Stimulated activated CD8-positive, alpha-beta memory T cell treated with anti-CD3 and anti-CD28 coated beads, Interleukin-7, amount 100 ng/mL, for 1 hour (primary cell): ENCODE measurements around the gene INSC.

ENCODE experiments used
- DNase-seq, 2 donors: peaks; one replicate each; pipeline ENCODE4 v3.0.0-alpha.2; 2020; ENCODE audit warnings: low read depth in 2 of 2

INSC gene

DNA sequence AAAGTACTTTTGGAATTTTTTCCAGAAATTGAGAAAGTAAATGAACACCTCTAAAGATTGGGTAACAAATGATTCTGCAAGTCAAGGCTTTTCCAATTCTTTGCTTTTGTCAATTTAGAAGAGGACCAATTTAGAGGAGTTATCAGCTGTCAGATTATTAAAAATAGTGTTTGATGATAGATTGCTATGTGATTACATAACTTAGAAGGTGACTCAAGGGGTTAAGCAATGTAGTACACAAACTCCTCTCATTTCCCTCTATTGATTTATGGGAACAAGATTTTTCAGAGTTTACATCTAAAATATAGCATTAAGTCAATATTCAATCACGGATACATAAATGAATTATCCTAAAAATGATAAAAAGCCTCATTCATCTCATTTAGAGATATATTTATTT is 70.3 kb downstream of the INSC start:
- no peak for DNase-seq

DNA sequence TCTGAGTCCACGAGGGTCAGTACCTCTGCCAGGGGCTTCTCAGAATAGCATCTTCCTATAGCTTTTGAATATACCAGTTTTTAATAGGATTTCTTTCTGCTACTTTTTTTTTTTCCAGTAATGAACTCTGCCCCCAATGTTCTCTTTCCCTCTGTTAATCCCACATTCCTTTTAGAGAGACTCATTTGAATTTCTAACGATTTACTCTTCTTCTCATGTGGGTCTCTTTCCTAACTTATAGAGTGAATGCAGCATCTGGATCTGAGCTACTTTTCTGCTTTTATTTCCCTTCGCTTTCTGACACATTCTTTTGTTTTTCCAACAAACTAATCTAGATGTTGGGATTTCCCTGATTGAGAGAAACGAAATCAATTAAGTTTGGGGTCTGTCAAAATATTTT is 71.4 kb downstream of the INSC start:
- no peak for DNase-seq

DNA sequence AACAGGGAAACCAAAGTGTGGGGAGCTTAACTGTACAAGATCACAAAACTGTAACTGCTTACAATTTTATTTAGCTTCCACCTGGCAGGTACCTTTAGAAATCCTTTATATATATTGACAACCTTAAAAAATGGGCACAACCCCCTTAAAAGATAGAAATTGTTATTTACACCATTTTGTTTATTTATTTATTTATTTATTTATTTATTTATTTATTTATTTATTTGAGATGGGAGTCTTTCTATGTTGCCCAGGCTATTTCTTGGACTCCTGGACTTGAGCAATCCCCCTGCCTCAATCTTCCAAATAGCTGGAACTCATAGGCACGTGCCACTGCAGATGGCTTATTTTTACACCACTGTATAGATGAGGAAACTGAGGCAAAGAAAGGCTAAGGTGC is 74.5 kb downstream of the INSC start:
- DNase-seq: no peak

DNA sequence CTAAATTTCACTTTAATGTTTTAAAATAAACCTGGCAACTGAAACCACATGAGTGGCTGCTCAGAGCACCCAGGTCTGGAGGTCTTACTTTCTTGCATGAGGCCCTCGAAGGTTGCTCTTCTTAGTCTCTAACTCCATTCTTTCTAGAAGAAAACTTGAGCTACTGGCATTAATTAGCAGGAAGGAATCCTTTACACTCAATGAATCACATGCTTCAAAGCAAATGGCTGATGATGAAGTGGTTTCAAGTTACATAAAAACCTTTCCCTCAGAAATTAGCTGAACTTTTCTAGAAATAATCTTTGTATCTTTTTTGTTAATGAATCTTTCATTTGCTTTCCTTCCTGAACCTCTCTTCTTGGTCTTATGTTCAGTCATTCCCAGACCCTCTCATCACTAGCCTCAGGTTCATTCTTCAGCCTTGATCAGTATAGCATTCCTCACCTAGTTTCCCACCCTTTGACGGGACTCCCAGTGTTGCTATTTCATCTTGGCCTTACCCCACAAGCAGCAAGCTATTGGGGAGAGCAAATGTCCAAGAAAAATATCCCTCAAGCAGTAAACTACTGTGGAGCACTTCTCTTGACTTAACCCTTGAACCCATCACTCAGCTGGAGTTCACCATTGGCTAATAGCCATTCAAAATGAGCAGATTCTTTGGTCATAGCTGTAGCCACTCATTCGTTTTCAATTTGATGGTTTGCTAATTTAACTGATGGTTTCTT is 75.1 kb downstream of the INSC start:
- no peak for DNase-seq

DNA sequence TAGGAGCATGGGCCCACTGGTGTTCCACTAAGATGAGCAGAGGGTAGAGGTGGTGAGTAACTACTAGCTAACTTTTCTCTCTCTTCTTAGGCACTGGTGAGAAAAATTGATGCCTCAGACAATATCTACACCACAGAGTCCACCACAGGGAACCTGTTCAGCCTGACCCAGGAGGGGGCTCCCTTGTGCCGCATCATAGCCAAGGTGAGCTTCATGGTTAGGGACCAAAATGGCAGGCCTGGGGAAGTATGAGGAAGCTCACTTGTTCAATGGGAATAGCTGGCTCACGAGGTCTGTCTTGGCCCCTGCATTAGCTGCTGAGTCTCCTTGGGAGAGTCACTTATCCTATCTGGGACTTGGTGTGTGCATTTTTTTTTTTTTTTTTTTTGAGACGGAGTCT is 75.9 kb downstream of the INSC start:
- no peak for DNase-seq

DNA sequence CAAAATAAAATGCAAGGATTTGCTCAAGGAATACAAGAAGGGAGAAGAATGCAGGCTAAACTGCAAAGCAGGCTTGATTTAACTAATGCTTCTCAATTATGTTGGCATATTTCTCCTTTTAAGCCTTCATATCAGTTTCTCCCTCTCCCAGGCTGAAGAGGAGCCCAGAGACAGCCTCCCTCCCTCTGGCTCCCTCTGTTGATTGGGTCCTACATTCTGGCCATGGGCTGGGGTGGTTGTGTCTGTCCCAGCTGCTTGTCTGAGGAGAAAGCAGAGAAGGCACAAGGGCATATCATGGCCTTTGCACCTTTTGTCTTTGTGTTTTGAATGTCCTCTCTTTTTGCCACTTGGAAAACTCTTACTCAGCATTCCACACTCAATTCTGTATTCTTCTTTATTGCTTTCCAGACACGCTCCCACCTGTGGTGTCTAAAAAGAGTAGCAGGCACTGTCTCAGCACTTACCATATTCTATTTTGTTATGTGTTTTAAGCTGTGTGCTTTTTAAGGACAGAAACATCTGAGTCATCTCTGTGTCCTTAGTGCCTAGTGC is 77.4 kb downstream of the INSC start:
- no peak for DNase-seq

DNA sequence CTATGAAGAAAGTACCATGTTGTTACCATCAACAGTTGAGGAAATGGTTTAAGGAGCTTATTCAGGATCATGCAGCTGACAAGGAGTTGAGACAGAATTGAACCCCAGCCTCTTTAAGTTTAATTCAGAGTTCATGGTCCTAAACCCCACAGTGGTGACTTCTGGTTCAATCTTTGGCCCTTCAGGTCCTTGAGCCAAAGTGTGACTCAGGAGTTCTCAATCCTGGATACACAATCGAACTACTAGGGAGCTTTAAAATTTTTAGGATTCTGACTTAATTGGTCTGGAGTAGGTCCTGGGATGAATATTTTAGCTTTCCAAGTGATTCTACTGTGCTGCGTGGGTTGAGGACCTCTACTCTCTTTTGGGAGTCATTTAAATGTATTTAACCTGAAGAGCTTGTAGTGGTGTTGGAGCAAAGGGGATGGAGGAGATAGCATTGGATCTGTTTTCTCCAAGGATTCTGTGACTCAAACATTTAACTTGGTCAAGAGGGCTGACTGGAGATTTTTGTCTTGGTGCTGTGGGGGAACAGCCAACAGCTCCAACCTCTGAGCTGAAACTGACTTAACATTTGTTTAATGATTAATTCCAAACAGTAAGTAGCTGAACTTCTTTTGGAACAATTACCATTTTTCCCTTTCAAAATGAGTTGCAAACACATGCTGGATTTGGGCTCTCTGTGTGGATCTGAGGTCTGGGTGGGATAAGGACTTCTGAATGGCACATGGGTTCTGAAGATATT is 80.1 kb downstream of the INSC start:
- DNase-seq: no peak

DNA sequence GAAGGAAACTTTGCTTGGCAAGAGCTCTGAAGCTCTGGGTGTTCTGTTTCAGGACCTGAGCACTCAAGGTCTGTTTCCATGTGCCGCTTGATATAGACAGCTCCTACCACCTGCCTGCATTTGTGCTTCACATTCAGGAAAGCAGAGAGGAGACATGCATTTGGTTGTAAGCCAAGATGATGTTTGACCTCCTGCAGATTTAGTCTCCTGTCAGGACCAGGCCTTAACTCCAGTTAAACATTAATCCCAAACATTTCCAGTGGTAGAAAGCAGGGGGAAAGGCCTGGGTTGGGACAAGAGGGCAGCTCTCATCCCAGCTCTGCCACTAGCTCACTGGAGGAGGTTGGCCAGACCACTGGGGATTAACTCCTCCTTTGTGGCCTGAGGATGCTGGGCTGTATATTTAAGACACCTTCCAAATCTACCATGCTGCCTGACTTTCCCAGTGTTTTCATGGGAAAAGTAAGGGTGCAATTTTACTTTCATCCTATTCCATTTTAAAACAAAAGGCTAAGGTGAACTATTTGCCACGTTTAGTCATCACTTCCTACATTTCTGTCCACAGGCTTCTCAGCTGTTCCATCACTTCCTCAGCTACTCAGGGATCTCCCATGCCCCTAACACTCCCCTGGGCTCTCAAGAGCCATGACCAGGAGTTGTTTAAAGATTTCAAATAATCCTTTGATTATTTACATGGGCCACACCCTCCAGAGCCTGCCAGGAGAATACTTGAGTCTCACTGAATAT is 80.9 kb downstream of the INSC start:
- DNase-seq: no peak

DNA sequence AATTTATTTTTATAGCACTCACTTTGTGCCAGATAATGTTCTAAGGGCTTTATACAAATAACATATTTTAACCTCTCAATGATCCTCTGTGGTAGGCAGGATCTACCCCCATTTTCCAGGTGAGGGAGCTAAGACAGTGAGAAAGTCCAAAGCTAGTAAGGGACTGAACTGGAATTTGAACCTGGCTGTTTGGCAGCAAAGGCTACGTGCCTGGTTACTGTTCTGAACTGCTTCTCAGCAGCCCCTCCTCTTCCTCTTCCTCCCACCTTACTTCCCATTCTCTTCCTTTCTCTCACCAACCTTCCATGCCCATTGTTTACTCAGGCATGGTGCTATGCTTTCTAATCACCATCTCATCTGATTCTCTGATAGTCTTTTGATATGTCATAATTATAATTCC is 82.0 kb downstream of the INSC start:
- DNase-seq: no peak

DNA sequence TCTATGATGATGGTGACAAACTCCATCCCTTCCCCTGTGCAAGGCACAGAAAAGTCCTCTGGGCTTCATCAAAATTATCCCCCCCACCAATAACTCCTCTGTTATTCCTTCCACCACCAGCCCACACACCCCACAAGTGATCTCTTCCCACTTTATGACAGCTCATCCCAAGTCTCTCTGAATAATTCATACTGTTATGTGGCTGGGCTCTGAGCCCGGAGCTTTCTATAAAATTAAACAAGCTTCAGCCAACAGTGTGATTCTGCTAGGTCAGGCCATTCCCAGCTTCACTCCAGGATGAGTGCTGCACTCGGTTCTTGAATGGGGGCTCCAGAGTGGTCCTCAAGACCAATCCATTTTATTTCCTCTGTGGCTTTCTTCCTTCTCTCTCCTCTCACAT is 83.0 kb downstream of the INSC start:
- DNase-seq: no peak

DNA sequence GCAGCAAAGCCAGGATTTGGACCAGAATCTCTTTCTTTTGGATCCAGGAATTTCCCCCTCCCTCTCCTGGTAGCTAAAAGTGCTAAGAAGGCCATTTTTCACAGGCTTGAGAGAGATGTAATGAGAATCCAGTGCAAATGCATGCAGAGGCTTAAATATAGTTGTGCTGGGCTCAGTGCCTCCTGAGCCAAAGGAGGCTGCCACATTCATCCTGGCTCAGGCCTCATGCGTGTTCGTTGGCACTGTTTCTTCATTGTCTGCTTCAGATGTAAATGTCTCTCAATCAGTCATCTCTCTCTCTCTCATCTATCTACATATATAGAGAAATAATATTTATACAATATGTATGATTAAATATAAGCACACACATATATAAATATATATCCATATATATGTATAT is 83.6 kb downstream of the INSC start:
- DNase-seq: no peak

DNA sequence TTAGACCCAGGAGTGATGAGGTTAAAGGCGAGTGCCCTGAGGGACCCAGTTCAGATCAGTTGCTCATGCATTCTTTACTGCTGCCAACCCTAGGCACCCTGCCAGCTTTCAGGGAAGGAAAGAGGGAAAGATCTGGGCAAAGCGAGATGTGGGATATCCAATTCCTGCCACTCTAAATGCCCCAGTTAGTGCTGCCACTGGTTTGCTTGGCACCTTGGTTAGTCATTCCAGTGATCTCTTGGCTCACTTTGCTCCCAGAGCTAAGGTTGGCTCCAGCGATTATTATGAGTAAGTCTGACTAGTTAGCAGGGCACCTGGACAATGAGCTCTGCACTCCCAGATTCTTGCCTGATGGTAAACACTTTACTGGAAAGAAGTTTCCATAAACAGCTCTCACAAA is 85.0 kb downstream of the INSC start:
- no peak for DNase-seq

DNA sequence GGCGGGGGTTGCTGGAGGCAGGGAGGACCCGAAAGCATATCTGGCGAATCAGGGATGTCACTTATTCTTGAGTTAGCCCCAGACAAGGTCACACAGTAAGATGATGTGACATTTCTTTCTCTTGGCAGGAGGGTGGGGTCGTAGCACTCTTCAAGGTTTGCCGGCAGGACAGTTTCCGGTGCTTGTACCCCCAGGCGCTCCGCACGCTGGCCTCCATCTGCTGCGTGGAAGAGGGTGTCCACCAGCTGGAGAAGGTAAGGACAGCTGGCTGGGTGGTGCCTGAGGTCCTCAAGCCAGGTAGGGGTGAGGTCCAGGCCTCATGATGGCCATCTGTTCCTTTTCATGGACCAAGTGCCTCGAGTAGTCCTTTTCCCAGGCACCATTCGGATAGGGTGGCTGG is 86.0 kb downstream of the INSC start:
- no peak for DNase-seq

DNA sequence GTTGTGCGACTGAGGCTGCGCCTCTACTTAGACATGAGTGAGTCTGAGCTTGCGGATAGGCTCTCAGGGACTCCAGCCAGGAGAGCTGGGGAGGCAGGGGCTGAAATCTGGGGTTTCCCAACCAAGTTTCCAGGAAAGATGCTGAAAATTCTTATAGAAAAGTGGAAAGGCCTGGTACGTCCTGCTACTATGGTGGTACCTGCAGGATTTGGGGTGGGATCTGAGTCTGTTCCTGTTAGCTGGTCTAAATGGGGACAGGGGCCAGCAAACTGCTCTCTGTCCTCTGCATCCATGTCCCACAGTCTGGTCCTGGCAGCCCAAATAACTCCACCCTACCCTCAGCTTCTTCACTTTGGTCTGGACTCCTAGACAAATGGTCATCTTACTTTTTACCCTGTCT is 86.9 kb downstream of the INSC start:
- DNase-seq: no peak

DNA sequence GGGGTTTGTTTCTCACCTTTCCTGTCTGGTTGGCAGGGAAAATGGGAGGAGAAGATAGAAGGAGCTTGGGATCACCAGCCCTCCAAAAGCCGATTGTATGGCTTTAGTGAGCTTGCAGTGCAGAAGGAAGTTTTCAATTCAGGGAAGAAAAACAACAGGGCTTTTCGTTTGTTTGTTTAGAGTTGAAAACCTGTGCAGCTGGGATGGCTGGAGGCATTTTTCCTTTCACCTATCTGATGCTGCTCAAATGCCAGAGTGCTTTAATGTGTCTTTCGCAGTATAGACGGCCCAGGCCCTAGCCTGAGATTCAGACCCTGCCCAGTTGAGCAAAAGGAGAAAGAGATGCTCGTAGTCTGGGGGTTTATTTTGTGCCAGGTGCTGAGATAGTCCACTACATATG is 87.9 kb downstream of the INSC start:
- DNase-seq: no peak

DNA sequence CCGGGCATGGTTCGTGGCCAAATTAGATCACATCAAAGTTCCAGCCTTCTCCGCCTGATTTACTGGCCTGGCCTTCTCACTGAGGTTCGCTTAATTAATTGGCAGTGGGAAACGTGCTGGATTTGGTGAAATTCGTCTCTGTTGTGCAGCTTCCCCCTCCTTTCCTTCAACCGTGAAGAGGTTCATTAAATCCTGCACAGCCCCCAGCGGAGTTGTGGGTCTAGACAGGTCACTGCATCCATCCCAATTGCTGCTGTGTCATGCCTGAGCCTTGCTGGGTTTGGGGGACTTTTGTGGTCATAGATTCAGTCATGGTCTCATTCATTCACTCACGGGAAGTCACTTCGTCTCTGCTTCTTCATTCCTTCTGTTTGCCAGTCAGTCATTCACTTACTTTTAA is 90.0 kb downstream of the INSC start:
- DNase-seq: no peak

DNA sequence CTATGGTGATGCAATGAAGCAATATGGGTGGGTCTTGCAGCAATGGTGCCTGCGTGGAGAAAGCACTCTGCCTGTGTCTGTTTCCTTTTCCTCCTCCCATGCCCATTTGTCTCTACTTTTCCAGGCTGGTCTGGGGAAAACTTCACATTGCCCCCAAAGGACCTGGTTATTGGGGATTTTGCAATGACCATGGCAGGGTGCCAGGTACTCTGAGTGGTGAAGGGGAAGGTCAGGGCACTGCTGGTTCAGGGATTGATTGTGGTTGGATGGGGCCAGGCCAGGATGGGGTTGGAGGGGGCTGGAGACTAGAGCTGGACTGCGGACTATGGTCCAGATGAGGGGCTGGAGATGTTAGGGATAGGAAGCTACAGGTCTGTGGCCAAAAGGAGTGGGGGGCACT is 92.1 kb downstream of the INSC start:
- DNase-seq: no peak

DNA sequence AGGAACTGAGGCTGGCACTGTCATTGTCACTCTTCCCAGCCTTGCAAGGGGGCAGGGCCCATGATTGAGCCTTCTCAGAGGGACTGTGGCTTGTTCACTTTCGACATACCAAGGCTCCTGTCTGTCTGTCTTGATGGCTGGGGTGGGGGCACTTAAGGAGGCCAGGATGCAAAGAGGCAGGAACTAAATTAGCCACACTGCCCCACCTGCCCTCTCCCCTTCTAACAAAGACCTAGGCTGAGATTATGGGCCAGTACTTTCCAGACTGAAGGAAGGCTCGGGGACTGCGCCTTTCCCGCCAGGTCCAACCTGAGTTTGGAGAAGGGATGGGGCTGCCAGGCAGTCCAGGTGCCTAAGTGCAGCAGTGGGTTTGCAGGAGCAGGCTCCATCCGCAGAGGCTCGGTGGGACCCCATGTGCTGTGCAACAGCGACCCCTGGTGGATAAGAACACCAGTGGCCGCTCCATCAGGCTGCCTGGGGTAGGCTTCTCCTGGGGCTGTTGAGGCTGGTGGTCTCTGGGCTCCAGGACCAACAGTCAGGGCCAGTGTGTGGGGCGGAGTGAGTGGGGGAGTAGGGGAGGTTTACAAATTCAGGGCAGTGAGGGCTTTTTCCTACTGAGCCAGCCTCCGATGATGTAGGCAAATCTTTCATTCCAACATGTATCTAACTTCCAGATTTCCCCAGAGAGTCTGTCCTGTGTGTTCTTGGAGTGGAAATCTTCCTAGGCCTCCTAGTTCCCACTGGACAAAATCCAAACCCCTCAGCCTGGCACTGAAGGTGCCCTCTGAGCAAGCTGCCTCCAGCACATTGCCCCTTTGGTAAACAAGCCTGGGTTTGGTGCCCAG is 93.9 kb downstream of the INSC start:
- DNase-seq: peak; percentile 30 to 50

DNA sequence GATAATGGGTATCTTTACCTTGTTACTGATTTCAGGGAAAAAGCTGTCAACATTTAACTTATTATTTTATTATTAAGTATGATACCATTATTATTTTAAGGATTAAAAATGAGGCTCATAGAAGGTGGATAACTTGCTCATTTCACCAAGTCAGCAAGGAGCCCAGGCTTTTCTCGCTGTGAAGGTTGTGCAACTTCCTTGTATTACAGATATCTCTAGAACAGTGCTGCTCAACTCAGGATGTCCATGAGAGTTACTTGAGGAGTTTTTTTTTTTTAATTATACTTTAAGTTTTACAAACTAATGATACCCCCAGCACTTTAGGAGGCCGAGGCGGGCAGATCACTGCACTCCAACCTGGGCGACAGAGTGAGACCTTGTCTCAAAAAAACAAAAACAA is 98.2 kb downstream of the INSC start:
- no peak for DNase-seq

DNA sequence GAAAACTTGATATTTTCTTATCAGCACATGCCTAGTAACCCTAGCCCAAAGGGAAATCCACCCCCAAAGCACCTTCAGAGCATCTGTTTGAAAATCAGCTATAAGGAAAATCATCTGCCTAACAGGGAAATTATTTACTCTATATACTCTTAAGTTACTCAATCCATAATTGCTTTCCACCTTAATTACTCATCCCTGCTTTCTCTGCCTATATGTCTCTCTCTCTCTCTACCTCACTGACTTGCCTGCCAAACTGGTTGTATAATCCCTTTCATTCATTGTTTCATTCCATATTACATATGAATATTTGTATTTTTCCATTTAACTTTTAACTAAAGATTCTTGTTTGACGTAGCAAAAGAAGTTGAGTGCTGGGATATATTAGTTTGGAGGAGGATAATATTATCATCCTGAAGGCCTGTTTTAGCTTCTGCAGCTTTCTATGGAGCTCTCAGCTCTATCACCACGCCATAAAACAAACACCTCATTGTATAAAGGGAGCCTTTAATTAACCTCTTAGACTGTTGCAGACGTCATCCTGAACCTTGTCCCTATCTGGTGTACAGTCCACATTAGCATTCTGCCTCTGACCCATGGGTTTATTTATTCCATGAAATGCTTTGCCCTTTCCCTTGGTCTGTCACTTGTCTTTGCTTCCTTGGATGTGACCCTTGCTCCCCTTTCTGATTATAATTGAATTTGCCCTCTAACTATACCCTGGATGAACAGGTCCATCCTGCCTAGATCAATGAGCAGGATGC is 98.9 kb downstream of the INSC start:
- DNase-seq: no peak

DNA sequence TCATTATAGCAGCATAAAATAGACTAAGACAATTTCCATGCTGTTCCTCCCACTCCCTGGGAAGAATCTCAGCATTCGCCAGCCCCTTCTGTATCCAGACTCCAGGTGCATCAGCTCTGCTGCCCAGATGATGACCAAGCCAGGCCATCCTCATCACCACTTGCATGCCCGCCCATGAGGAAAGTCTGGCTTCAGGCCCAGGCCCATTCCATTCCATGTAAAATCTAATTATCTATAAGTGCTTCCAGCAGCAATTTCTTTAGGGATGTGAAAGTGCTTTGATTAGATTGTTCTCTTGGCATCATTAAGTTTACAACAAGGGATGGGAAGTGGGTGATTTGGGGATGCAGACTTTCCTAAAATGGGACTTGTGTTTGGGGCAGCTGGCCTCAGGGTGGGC is 100.3 kb downstream of the INSC start:
- no peak for DNase-seq
